HG03457 (cell line): ENCODE data around the gene FAM169A.
"Not testable (repeated sequence)": the region's sequence is repeated elsewhere in the genome, so short reads cannot be mapped to it uniquely, and the experiment has no call there.

ENCODE experiments used
- ATAC-seq: cut with Tn5 transposase; IDR thresholded peaks from one replicate; pipeline ENCODE4 v1.9.1; 2021; ENCODE audit warnings: moderate number of reproducible peaks; ENCODE audit not compliant: unreplicated experiment

Gene FAM169A

GRCh38 chr5:74870299-74871067 is 4.3 kb upstream of the FAM169A start:
- ATAC-seq = no peak

DNA sequence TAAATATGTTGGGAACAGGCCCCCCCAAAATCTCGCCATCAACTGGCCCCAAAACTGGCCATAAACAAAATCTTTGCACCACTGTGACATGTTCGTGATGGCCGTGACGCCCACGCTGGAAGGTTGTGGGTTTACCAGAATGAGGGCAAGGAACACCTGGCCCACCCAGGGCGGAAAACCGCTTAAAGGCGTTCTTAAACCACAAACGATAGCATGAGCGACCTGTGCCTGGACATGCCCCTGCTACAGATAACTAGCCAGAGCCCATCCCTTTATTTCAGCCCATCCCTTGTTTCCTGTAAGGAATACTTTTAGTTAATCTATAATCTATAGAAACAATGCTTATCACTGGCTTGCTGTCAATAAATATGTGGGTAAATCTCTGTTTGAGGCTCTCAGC is 3.2 kb upstream of the FAM169A start:
- not testable (repeated sequence) for ATAC-seq

- ATAC-seq = no peak
These were observed 492 bp upstream of the FAM169A start for GRCh38 chr5:74866596-74867162.

- no peak for ATAC-seq
These were observed 857 bp downstream of the FAM169A start for GRCh38 chr5:74865256-74865803.

GRCh38 chr5:74864823-74865222 is 1.4 kb downstream of the FAM169A start:
- ATAC-seq = no peak

- ATAC-seq = no peak
These were observed 2.5 kb downstream of the FAM169A start for GRCh38 chr5:74863726-74864125.

GRCh38 chr5:74862221-74862620 is 4.0 kb downstream of the FAM169A start:
- ATAC-seq = no peak

GRCh38 chr5:74856975-74857374 is 9.2 kb downstream of the FAM169A start:
- not testable (repeated sequence) for ATAC-seq

DNA sequence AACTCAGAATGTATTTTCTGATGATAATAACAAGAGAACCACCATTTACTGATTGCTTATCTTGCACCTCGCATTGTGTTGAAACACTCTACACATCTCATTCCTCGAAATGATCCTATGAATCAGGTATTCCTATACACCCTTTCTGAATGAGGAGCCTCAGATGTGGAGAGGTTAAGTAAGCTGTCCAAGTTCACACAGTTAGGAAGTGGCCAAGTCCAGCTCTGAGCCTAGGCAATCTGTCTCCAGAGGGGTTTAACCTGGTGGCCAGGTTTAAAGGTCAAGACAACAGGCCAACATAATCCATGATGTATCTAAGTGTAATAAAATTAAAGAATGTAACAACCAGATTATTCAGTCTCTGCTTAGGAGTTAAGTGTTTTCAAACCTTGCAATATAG is 12.9 kb downstream of the FAM169A start:
- no peak for ATAC-seq

DNA sequence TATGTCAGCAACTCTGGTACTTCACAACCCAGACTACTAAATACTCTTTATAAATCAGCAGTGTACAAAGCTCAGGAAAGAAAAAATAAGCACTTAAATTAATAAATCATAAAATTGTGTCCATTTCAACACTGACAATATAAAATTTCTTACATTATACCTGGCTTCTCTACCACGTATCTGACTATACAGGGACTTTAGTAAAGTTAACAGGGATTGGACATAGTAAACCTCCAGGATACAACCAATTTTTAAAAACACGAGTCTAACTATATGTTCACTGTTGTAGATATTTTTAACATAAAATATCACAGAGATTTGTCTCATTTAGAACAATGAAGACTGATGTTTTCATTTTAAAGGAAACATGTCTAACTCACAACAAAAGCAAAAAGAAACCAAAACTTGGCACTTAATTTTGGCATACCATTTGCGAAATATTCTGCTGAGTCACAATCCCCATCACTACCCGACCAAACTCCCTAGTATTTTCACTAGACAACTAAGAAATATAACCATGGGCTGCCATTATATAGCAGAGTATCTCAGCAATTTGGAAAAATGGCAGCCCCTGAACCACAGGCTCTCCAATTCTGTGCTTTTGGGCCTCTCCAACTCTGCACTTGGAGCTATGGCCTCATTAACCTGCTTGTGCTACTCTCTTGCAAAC is 14.4 kb downstream of the FAM169A start:
- no peak for ATAC-seq

GRCh38 chr5:74850789-74851425 is 15.3 kb downstream of the FAM169A start:
- no peak for ATAC-seq

DNA sequence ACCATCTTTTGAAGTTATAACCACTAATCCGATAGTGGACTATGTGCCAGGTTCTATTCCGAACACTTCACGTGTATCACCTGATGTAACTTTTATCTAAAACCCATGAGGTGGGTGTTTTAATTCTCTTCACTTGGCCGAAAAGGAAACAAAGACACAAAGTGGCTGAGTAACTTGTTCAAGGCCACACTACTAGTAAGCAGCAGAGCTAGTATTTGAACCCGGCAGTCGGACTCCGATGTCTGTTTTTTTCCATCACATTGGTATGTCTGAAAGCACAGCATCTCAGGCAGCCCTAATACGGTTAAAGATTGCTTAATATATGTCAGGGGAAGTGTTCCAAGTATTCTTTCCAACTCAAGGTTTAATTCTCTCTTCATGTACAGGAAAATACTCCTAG is 16.2 kb downstream of the FAM169A start:
- ATAC-seq = no peak

DNA sequence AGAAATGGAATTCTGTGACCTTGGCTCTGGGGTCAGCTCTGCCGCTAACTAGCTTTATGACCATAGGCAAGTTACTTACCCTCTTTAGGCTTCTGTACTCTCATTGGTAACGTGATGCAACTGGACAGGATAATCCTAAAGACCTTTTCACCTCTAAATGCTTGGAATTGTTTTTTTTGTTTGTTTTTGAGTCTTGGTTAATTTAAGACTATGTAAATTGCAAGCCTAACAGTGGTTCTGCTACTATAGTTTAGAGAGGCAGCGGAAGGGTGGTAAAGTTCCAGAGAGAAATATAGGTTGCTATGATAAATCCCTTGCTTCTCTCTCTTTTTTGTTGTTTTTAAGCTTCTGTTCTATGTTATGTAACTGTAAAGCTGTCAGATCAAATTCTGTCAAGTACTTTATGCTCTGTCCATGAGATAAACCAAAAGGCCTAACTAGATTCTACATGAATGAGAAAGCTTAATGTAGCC is 17.6 kb downstream of the FAM169A start:
- ATAC-seq = no peak

DNA sequence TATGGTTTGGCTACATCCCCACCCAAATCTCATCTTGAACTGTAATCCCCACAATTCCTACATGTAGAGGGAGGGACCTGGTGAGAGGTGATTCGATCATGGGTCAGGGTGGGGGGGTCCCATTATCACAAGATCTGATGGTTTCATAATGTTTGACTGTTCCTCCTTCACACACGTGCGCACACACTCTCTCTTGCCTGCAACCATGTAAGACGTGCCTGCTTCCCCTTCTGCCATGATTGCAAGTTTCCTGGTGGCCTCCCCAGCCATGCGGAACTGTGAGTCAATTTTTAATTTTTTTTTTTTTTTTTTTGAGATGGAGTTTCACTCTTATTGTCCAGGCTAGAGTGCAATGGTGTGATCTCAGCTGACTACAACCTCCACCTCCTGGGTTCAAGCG is 27.0 kb downstream of the FAM169A start:
- no peak for ATAC-seq

GRCh38 chr5:74838262-74838661 is 27.9 kb downstream of the FAM169A start:
- ATAC-seq = no peak

- ATAC-seq = no peak
These were observed 29.1 kb downstream of the FAM169A start for GRCh38 chr5:74837115-74837514.

- no peak for ATAC-seq
These were observed 32.5 kb downstream of the FAM169A start for GRCh38 chr5:74833537-74834266.

DNA sequence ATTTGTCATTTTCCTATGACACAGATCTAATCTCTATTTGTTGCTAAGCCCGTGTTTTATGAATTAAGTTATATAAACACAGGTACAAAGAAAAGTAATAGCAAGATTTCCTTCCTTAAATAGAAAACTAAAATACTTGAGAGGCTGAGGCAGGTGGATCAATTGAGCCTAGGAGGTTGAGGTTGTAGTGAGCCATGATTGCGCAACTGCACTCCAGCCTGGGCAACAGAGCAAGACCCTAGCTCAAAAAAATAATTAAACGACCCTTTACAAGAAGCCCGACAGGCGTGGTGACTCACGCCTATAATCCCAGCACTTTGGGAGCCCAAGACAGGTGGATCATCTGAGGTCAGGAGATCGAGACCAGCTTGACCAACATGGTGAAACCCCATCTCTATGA is 36.8 kb downstream of the FAM169A start:
- ATAC-seq = no peak

DNA sequence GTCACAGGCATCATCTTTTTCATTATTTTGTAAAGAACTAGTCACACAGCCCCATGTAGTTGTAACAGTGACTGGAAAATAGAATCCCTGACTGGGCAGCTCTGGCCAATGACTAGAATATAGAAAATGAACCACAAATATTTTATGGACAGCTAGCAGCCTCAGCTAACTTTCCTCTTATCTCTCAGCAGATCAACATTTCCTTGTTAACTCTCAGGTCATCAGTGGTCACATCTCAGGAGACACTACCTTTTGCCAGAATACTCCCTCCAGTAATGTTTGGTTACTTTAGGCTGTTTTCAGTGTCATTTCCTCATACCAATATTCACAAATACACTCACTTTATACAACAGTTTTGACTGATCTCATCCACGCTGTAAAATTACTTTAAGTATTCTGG is 43.9 kb downstream of the FAM169A start:
- no peak for ATAC-seq

GRCh38 chr5:74816875-74817274 is 49.3 kb downstream of the FAM169A start:
- ATAC-seq = no peak

- ATAC-seq = no peak
These were observed 55.3 kb downstream of the FAM169A start for GRCh38 chr5:74810915-74811314.
